Measurements from ENCODE around the gene SNX17. TPM values are rescaled to one million over a fixed set of nuclear protein-coding genes. Genes with fewer than 3 reads are reported as not detected.

Gene SNX17
- total and polyA plus RNA-seq, 2 of the 13 experiments (the other 11 are each of a cell fraction or from before 2014, with no cell fraction given), result 75.0 to 109 TPM

- TF ChIP-seq PLRG1 (conservative IDR thresholded peaks at IDR 0.05), result no peak
- no peak for TF ChIP-seq ZKSCAN5 (CRISPR knock-in tag; IDR thresholded peaks at IDR 0.05)
- TF ChIP-seq SP1 (IDR thresholded peaks at IDR 0.05), result no peak
- TF ChIP-seq SP1 (CRISPR knock-in tag; IDR thresholded peaks at IDR 0.05), result 0 out of 2 replicates have a peak, but pooled peaks have one; percentile 16
- TF ChIP-seq ZNF318 (CRISPR knock-in tag; IDR thresholded peaks at IDR 0.05), result 0 out of 2 replicates have a peak, but pooled peaks have one; percentile 28
- no peak for TF ChIP-seq ZNF451 (CRISPR knock-in tag; IDR thresholded peaks at IDR 0.05)
- no peak for TF ChIP-seq ZNF367 (CRISPR knock-in tag; IDR thresholded peaks at IDR 0.05; ENCODE audit: borderline replicate concordance)
- peak; percentile 35; the same call in 1 of the 2 replicates for TF ChIP-seq KLF6 (CRISPR knock-in tag; IDR thresholded peaks at IDR 0.05)
- TF ChIP-seq ZNF83 (CRISPR knock-in tag; IDR thresholded peaks at IDR 0.05; ENCODE audit: borderline replicate concordance), result no peak
- TF ChIP-seq TOPORS (CRISPR knock-in tag; IDR thresholded peaks at IDR 0.05), result no peak; the same call in 1 of the 2 replicates
- no peak; the same call in 1 of the 2 replicates for TF ChIP-seq ERF (CRISPR knock-in tag; IDR thresholded peaks at IDR 0.05)
- 0 out of 2 replicates have a peak, but pooled peaks have one; percentile 33 for TF ChIP-seq MIXL1 (CRISPR knock-in tag; IDR thresholded peaks at IDR 0.05)
- no peak for TF ChIP-seq ARNT (IDR thresholded peaks at IDR 0.05)
- TF ChIP-seq GTF2F1 (IDR thresholded peaks at IDR 0.05; ENCODE audit: low read length), result no peak
- TF ChIP-seq ZSCAN31 (CRISPR knock-in tag; IDR thresholded peaks at IDR 0.05; ENCODE audit: low read depth), result 0 out of 2 replicates have a peak, but pooled peaks have one; percentile 11
- TF ChIP-seq AGO2 (optimal IDR thresholded peaks at IDR 0.05; ENCODE audit: low read depth, low read length), result no peak
- no peak for TF ChIP-seq GMEB2 (CRISPR knock-in tag; IDR thresholded peaks at IDR 0.05; ENCODE audit: low read depth)
- no peak for TF ChIP-seq HOXA5 (CRISPR knock-in tag; IDR thresholded peaks at IDR 0.05)
- no peak for TF ChIP-seq ZNF530 (CRISPR knock-in tag; IDR thresholded peaks at IDR 0.05; ENCODE audit: low read depth)
- TF ChIP-seq RFX5 (IDR thresholded peaks at IDR 0.05; ENCODE audit: low read depth, low read length), result no peak
- TF ChIP-seq NR0B2 (CRISPR knock-in tag; IDR thresholded peaks at IDR 0.05), result no peak
- TF ChIP-seq MTF2 (CRISPR knock-in tag; IDR thresholded peaks at IDR 0.05; ENCODE audit: borderline replicate concordance), result no peak
Measured at GRCh38 chr2:27379836-27380625, 9.6 kb downstream of the SNX17 start (continued).

All from HepG2 (cell line).